ENCODE data around the gene MTARC1.

GRCh38 chr1:220785166-220786056, 1.3 kb upstream of the MTARC1 start:
- TF ChIP-seq CTCF (IDR thresholded peaks at IDR 0.05), result no peak
- peak in 1 of 2 donors; percentile 31 for TF ChIP-seq POLR2A (IDR thresholded peaks at IDR 0.05)
